Breast epithelium (tissue), 3 donors: Measurements from ENCODE around the gene CCDC175.

Experiments
- POLR2A ChIP-seq: fragments of 450-650 bp; IDR thresholded peaks from one replicate; pipeline ENCODE4 v1.6.1; 2016; ENCODE audit warnings: antibody characterized with exemption, mild to moderate bottlenecking, moderate library complexity
- POLR2AphosphoS5 ChIP-seq, 3 donors: sonication (generic); formaldehyde crosslinking; IDR thresholded peaks; one replicate each; pipeline ENCODE4 v1.6.1; 2017; ENCODE audit warnings: antibody characterized with exemption in 3 of 3
- TF ChIP-seq, protein P1 (sequence below), 3 donors: fragments of 450-650 bp; IDR thresholded peaks; one replicate each; pipeline ENCODE4 v1.5.1; 2016 to 2017; ENCODE audit warnings: antibody characterized with exemption in 3 of 3, mild to moderate bottlenecking in 3 of 3, moderate library complexity in 3 of 3

DNA sequence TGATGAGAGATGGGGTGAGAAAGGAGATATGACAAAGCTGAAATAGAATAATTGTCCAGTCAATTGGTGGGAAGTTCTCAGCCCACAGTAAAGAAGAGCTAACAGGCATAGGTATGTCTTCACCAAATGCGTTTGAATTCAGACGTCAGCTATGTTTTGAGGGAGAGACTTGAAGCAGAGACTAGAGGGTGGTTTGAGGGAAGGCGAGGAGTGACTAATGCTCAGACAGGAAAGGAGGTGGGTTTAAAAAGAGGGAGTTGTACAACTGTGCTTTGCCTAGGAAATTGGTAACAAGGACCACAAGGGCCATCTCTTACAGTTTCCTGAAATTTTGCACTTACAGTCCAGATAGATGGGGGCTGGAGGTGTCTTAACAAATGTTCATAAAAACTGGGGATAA is 85.9 kb downstream of the CCDC175 start:
- TF ChIP-seq POLR2AphosphoS5 (IDR thresholded peaks at IDR 0.05) = no peak
- TF ChIP-seq, protein P1, sequence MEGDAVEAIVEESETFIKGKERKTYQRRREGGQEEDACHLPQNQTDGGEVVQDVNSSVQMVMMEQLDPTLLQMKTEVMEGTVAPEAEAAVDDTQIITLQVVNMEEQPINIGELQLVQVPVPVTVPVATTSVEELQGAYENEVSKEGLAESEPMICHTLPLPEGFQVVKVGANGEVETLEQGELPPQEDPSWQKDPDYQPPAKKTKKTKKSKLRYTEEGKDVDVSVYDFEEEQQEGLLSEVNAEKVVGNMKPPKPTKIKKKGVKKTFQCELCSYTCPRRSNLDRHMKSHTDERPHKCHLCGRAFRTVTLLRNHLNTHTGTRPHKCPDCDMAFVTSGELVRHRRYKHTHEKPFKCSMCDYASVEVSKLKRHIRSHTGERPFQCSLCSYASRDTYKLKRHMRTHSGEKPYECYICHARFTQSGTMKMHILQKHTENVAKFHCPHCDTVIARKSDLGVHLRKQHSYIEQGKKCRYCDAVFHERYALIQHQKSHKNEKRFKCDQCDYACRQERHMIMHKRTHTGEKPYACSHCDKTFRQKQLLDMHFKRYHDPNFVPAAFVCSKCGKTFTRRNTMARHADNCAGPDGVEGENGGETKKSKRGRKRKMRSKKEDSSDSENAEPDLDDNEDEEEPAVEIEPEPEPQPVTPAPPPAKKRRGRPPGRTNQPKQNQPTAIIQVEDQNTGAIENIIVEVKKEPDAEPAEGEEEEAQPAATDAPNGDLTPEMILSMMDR (IDR thresholded peaks at IDR 0.05) = no peak
- TF ChIP-seq POLR2A = no peak
